GM21737 (cell line): Measurements from ENCODE around the gene PTGER4.

Experiments used
- ATAC-seq: cut with Tn5 transposase; IDR thresholded peaks from one replicate; pipeline ENCODE4 v1.9.1; 2021; ENCODE audit warnings: mild to moderate bottlenecking, moderate library complexity; ENCODE audit not compliant: unreplicated experiment

The PTGER4 gene

GRCh38 chr5:40669606-40670390 lies 9.9 kb upstream of the PTGER4 start:
- ATAC-seq, result no peak

GRCh38 chr5:40672425-40672824 lies 7.3 kb upstream of the PTGER4 start:
- ATAC-seq, result no peak

- ATAC-seq, result no peak
Measured at GRCh38 chr5:40674661-40675235, 5.0 kb upstream of the PTGER4 start.

DNA sequence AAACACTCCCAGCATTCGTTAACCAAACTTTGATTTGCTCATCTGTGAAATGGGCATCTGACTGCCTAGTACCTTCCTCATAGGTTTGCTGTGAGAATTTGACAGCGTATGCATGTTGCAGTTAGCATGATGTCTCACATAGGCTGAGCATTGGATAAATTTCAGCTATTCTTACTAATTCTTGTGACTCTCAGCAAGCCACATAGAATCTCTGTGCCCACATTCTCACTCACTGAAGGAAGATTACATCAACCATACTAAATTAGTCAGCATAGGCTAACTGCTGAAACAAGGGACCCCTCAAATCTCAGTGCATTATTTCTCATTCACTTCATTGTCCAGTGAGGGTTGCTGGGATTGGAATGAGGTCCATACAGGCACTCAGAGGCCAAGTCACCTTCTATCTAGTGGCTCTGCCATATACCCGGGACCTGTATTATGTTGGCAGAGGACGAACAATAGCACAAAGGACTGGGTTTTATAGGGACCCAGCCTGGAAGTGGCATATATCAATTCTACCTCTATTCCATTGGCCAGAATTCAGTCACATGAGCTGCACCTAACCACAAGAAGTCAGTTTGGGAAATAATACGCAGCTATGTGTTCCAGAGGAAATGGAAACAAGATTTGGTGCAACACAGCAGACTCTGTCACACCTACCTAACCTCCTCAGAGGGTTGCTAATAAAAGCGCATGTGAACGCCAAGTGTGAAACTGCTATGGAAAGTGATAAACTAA lies 4.2 kb upstream of the PTGER4 start:
- no peak for ATAC-seq

- ATAC-seq, result no peak
Measured at GRCh38 chr5:40676613-40677343, 2.9 kb upstream of the PTGER4 start.

DNA sequence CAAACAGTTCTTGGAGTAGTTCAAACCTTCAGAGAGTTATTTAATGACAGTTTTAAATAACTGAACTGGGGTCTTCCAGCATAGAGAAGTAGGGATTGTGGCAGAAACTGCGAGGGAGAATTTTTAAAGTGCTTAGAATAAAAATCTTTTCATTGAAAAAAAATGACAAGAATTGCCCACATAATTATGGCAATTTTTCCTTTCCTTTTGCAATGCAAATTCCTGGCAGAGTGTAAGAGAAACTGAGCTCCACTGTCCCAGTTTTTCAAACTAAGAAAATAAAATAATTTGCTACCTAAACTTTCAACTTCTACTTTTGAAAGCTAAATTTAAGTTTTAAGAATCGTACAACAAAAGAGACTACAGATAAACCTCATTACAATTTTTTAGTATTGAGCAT lies 2.3 kb upstream of the PTGER4 start:
- no peak for ATAC-seq

DNA sequence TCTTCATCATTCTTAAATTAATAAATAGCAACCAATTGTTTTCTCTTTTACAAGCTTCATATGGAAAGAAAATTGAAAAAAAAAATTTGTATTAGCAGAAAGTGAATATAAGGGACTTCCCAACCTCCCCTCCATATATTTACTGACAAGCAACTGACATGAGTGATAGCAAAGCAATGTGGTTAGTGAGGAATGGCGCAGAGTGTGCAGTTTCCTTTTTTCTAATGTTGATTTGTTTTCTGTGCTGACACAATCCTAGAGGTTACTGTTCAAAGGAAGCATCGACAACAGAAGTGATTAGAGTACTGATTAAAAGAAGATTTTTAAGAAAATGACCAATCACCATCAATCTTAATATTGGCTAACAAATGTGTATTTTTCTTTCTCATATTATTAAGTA lies 1.7 kb upstream of the PTGER4 start:
- no peak for ATAC-seq

DNA sequence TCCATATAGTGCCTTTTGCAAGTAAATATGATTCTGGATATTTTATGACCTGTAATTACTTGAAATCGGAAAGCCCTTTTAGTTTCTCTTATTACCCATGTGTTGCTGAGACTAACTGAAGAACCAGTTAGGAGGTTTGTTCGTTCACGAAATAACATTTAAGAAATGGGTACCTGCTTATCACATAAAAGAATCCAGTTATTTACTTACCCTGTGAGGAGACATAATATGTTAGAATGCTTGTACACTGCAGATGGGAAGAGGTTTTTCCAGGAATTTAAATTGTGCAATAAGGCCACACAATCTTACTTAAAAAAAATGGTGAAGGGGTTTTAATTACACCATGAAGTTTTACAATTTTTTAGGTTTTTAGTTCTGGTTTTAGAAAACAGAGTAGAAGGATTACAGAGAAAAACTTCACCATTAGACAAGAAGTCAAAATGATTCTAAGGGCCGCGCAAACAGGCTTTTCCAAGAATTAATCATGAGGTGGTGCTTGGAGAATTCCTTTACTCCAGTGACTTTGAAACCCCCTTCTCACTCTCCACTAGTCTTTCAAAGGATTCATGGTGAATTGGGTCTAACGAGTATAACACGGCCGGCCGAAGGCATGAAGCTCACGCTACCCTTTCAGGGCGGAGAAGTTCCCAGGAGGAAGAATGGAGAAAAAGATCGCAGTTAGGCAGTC lies 1.1 kb upstream of the PTGER4 start:
- no peak for ATAC-seq

GRCh38 chr5:40679148-40679912 lies 385 bp upstream of the PTGER4 start:
- ATAC-seq, result peak; percentile 75

DNA sequence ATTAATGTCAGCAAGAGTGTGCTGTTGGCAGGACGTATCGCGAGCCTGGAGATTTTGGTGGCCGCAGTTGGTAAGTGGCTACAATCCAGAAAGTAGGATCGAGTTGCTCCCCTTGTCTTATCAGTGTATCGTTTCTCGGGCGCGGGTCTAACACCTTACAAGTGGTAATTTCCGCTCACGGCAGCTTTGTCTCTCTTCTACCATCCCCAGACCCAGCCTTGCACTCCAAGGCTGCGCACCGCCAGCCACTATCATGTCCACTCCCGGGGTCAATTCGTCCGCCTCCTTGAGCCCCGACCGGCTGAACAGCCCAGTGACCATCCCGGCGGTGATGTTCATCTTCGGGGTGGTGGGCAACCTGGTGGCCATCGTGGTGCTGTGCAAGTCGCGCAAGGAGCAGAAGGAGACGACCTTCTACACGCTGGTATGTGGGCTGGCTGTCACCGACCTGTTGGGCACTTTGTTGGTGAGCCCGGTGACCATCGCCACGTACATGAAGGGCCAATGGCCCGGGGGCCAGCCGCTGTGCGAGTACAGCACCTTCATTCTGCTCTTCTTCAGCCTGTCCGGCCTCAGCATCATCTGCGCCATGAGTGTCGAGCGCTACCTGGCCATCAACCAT lies 1.1 kb downstream of the PTGER4 start:
- no peak for ATAC-seq

DNA sequence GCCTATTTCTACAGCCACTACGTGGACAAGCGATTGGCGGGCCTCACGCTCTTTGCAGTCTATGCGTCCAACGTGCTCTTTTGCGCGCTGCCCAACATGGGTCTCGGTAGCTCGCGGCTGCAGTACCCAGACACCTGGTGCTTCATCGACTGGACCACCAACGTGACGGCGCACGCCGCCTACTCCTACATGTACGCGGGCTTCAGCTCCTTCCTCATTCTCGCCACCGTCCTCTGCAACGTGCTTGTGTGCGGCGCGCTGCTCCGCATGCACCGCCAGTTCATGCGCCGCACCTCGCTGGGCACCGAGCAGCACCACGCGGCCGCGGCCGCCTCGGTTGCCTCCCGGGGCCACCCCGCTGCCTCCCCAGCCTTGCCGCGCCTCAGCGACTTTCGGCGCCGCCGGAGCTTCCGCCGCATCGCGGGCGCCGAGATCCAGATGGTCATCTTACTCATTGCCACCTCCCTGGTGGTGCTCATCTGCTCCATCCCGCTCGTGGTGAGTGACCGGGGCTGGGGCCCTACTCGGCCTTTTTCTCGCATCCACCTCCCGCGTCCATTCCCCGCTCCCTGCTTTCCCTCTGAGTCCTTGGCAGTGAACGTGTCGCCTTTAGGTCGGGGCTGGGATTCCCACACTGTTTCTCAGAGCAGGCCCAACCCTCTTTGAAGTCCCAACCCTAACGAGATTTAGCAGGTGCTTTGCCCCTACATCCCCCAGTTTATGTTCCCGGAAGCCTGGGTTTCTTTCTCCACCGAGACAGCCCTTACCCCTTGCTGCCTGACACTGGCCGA lies 1.8 kb downstream of the PTGER4 start:
- peak; percentile 33 for ATAC-seq

DNA sequence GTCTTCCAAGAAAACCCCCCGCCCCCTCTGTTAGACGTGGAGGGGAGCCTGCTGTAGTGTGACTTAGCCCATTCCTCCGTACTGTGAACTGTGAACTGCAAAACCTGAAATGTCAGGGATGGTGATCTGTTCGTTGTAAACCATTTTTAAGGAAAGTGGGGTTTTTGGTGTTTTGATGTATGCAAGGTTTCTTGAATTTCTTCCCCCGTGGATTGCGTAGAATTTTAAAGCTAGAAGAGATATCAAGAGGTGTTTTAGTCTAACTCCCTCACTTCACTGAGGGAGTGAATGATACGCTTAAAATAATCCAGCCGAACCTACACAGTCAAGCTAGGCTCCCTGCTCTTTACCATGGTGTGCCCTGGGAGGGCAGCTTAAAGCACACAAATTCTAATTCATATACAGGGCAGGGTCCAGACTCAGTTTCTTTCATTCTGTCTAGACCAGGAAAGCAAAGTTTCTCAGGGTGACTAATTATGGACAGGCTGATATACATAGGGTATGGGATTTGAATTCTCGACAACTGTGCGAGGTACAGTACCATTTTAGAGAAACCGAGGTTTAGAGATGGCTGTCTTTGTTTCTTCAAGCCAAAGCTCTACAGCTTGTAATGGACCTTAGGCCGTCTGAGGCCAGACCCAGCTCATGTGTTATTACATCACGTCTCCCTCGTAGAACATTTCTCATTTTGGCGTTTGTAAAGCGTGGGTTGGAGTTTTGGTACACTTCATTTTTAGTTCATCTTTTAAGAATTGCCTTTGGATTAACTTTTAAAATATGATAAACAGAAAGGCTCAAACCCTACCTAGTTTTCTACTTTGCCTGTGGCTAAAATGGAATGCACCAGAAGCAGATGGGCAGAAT lies 2.7 kb downstream of the PTGER4 start:
- ATAC-seq, result no peak

DNA sequence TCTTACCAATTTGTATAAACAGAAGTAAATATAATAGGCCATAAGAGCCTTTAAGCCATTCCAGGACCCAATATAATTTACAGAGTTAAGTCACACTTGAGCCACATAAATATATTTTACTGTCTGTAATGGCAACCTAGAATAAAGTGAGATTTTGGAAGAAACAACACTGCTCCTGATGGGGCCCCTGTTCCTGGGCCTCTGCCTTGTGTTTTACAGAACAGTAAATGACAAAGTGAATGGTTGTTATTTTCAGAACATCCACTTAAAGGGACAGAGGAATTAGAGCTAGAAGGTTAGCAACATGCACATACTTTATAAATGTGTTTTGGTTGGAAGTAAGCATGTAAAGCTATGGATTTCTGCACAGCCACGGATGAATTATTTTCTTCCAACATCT lies 3.6 kb downstream of the PTGER4 start:
- ATAC-seq, result no peak

GRCh38 chr5:40685193-40685592 lies 5.5 kb downstream of the PTGER4 start:
- ATAC-seq, result no peak

- ATAC-seq, result no peak
Measured at GRCh38 chr5:40685976-40686486, 6.3 kb downstream of the PTGER4 start.

GRCh38 chr5:40687321-40687720 lies 7.6 kb downstream of the PTGER4 start:
- no peak for ATAC-seq

GRCh38 chr5:40688127-40688761 lies 8.5 kb downstream of the PTGER4 start:
- ATAC-seq, result peak; percentile 82
